H1 (cell line): ENCODE measurements around the gene KCNC4.

ENCODE experiments used
- CBX5 ChIP-seq: fragments of 300-800, 300-1000 bp; sonication (generic); IDR thresholded peaks from 2 replicates; pipeline ENCODE4 v1.7.1; 2016; ENCODE audit warnings: antibody characterized with exemption, low read length, low read depth
- CBX8 ChIP-seq: fragments of 300-800, 300-1000 bp; sonication (generic); IDR thresholded peaks from 2 replicates; pipeline ENCODE4 v1.7.1; 2016; ENCODE audit warnings: low read depth, low read length, borderline replicate concordance
- EP300 ChIP-seq, 2 experiments: IDR thresholded peaks; 1 replicate in 1 of 2; 2 replicates in 1 of 2; pipeline ENCODE4 v1.6.1; 2011 to 2012; ENCODE audit warnings: low read depth in 2 of 2, low read length in 2 of 2, mild to moderate bottlenecking in 2 of 2, borderline replicate concordance in 1 of 2, inconsistent platforms in 1 of 2, moderate library complexity in 1 of 2
- EZH2 ChIP-seq: fragments of 200-600 bp; sonication (generic); IDR thresholded peaks from 2 replicates; pipeline ENCODE4 v1.7.1; 2012; ENCODE audit warnings: low read depth, mild to moderate bottlenecking, moderate library complexity, low read length, inconsistent platforms; ENCODE audit not compliant: severe bottlenecking
- SP1 ChIP-seq: IDR thresholded peaks from 2 replicates; pipeline ENCODE4 v1.6.1; 2011; ENCODE audit warnings: low read depth, low read length
- SUZ12 ChIP-seq: fragments of 200-600 bp; sonication (generic); IDR thresholded peaks from 2 replicates; pipeline ENCODE4 v1.6.1; 2012; ENCODE audit warnings: mild to moderate bottlenecking, inconsistent platforms, low read length, moderate library complexity, mixed read lengths
- TAF1 ChIP-seq: IDR thresholded peaks from 2 replicates; pipeline ENCODE4 v1.6.1; 2011; ENCODE audit warnings: mild to moderate bottlenecking, low read depth, low read length
- ZNF274 ChIP-seq: IDR thresholded peaks from 2 replicates; pipeline ENCODE4 v1.7.0; 2012; ENCODE audit warnings: low read length, borderline replicate concordance; ENCODE audit errors: extremely low read depth
- TF ChIP-seq, protein P1 (sequence below), 3 experiments: IDR thresholded peaks; 1 replicate in 2 of 3; 2 replicates in 1 of 3; pipeline versions ENCODE4 v1.5.1 to v1.6.1; 2011; ENCODE audit warnings: low read length in 3 of 3, mild to moderate bottlenecking in 3 of 3, inconsistent platforms in 2 of 3, low read depth in 1 of 3, moderate library complexity in 1 of 3; ENCODE audit not compliant: insufficient read depth in 1 of 3; ENCODE audit errors: control extremely low read depth in 1 of 3
- TF ChIP-seq, protein P2 (sequence below): IDR thresholded peaks from 2 replicates; pipeline ENCODE4 v1.6.1; 2011; ENCODE audit warnings: low read length, improper control_type of control experiment
- TF ChIP-seq, protein P3 (sequence below): IDR thresholded peaks from 2 replicates; pipeline ENCODE4 v1.6.1; 2012; ENCODE audit warnings: inconsistent platforms

DNA sequence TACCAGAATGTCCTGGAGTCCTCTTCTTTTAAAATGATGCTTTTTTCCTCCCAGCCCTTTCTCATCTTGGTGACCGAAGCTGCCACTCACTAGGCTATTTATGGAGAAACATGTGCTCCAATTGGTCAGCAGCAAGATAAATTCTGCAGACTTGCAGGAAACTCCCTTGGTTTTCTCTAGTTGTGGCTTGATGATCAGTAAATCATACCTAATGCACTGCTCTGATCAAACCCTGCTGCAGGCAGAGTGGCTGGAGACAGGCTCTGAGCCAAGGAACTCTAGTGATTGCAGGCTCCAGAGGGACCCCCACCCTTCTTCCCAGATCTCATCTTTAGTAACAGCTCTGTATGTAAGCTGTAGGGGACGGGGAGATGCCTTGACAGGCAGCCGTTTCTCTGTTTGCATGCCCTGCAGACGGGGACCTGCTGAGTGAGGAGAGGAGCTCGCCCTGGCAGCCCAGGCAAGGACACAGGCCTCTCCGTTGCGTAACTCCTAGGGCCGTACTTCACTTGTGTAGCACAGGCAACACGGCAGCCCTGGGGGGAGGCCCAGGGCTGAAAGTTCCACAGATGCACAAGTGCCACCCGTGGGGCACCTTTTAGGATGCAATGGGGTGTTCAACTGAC is 45.3 kb upstream of the KCNC4 start:
- TF ChIP-seq SP1 (no peak), CBX8 (no peak), SUZ12 (no peak), EZH2 (no peak), ZNF274 (no peak), CBX5 (no peak), EP300 (IDR thresholded peaks at IDR 0.05; ENCODE audit: borderline replicate concordance in 1 of 2, low read depth in 2 of 2, low read length in 2 of 2) (no peak), TAF1 (no peak)
- TF ChIP-seq, protein P1, sequence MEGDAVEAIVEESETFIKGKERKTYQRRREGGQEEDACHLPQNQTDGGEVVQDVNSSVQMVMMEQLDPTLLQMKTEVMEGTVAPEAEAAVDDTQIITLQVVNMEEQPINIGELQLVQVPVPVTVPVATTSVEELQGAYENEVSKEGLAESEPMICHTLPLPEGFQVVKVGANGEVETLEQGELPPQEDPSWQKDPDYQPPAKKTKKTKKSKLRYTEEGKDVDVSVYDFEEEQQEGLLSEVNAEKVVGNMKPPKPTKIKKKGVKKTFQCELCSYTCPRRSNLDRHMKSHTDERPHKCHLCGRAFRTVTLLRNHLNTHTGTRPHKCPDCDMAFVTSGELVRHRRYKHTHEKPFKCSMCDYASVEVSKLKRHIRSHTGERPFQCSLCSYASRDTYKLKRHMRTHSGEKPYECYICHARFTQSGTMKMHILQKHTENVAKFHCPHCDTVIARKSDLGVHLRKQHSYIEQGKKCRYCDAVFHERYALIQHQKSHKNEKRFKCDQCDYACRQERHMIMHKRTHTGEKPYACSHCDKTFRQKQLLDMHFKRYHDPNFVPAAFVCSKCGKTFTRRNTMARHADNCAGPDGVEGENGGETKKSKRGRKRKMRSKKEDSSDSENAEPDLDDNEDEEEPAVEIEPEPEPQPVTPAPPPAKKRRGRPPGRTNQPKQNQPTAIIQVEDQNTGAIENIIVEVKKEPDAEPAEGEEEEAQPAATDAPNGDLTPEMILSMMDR (IDR thresholded peaks at IDR 0.05; ENCODE audit: control extremely low read depth in 1 of 3, insufficient read depth in 1 of 3, low read depth in 1 of 3, low read length in 3 of 3): no peak
- TF ChIP-seq, protein P2, sequence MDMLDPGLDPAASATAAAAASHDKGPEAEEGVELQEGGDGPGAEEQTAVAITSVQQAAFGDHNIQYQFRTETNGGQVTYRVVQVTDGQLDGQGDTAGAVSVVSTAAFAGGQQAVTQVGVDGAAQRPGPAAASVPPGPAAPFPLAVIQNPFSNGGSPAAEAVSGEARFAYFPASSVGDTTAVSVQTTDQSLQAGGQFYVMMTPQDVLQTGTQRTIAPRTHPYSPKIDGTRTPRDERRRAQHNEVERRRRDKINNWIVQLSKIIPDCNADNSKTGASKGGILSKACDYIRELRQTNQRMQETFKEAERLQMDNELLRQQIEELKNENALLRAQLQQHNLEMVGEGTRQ: no peak
- TF ChIP-seq, protein P3, sequence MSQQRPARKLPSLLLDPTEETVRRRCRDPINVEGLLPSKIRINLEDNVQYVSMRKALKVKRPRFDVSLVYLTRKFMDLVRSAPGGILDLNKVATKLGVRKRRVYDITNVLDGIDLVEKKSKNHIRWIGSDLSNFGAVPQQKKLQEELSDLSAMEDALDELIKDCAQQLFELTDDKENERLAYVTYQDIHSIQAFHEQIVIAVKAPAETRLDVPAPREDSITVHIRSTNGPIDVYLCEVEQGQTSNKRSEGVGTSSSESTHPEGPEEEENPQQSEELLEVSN: no peak
